ENCODE measurements around the gene PROCA1. TPM values are rescaled to one million over a fixed set of nuclear protein-coding genes. Genes with fewer than 3 reads are reported as not detected.
A peak's percentile ranks its signal among the peaks of the same experiment; 100 is the strongest.

Gene PROCA1
- total RNA-seq, 4 donors from 2014 or later = 2.6 to 3.6 TPM; not detected in 2

GRCh38 chr17:28756049-28756804, 44.5 kb upstream of the PROCA1 start:
- Histone ChIP-seq H3K4me3 (no peak overlapping the region), H3K4me1 (no peaks in the 10 kb centered on the region), H3K27me3 (no peaks in the 10 kb centered on the region), H3K9me3 (no peaks in the 10 kb centered on the region), H3K27ac (no peak overlapping the region), H3K36me3 (no peaks in the 10 kb centered on the region)
- intact Hi-C loops (cut with DNase I; ENCODE audit: low total_unique reads) = no loop called here
- DNase-seq = no peak
- TF ChIP-seq, protein P1, sequence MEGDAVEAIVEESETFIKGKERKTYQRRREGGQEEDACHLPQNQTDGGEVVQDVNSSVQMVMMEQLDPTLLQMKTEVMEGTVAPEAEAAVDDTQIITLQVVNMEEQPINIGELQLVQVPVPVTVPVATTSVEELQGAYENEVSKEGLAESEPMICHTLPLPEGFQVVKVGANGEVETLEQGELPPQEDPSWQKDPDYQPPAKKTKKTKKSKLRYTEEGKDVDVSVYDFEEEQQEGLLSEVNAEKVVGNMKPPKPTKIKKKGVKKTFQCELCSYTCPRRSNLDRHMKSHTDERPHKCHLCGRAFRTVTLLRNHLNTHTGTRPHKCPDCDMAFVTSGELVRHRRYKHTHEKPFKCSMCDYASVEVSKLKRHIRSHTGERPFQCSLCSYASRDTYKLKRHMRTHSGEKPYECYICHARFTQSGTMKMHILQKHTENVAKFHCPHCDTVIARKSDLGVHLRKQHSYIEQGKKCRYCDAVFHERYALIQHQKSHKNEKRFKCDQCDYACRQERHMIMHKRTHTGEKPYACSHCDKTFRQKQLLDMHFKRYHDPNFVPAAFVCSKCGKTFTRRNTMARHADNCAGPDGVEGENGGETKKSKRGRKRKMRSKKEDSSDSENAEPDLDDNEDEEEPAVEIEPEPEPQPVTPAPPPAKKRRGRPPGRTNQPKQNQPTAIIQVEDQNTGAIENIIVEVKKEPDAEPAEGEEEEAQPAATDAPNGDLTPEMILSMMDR (IDR thresholded peaks at IDR 0.05) = no peak
- no peak for TF ChIP-seq POLR2A (IDR thresholded peaks at IDR 0.05)

- Histone ChIP-seq H3K27ac (no peak overlapping the region), H3K4me3 (no peak overlapping the region), H3K27me3 (no peaks in the 10 kb centered on the region), H3K36me3 (no peaks in the 10 kb centered on the region), H3K4me1 (no peaks in the 10 kb centered on the region), H3K9me3 (no peaks in the 10 kb centered on the region)
- no peak for DNase-seq
- no peak for TF ChIP-seq POLR2A (IDR thresholded peaks at IDR 0.05)
- TF ChIP-seq, protein P1 (IDR thresholded peaks at IDR 0.05) = no peak
- intact Hi-C loops (cut with DNase I; ENCODE audit: low total_unique reads) = no loop called here
These were observed 43.8 kb upstream of the PROCA1 start for GRCh38 chr17:28755486-28755885.

DNA sequence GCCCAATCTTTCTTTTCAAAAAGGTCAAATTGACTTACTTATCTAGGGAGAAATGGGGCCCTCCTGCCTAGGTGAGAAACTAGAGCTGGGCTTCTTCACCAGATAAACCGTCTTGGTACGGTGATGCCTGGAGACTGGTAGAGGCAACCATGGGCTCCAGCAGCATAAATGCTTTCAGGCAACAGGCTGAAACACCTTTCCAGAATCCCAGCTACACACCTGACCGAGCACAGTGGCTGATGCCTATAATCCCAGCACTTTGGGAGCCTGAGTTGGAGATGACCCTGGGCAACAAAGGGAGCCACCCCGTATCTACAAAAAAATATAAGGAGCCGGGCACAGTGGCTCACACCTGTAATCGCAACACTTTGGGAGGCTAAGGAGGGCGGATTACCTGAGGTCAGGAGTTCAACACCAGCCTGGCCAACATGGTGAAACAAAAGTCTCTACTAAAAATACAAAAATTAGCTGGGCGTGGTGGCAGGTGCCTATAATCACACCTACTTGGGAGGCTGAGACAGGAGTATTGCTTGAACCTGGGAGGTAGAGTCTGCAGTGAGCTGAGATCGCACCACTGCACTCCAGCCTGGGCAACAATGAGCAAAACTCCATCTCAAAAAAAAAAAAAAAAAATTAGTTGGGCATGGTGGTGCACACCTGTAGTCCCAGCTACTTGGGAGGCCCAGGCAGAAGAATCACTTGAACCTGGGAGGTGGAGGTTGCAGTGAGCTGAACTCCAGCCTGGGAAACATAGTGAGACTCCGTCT, 40.1 kb upstream of the PROCA1 start:
- no peaks in the 10 kb centered on the region for H3K4me1 ChIP-seq
- H3K4me3 ChIP-seq = no peak overlapping the region
- no peak overlapping the region for H3K27ac ChIP-seq
- DNase-seq = no peak
- no peaks in the 10 kb centered on the region for H3K27me3 ChIP-seq
- intact Hi-C loops (cut with DNase I; ENCODE audit: low total_unique reads) = no loop called here
- TF ChIP-seq, protein P1 (IDR thresholded peaks at IDR 0.05) = no peak
- no peak for TF ChIP-seq POLR2A (IDR thresholded peaks at IDR 0.05)
- H3K36me3 ChIP-seq = no peaks in the 10 kb centered on the region
- H3K9me3 ChIP-seq = no peaks in the 10 kb centered on the region

GRCh38 chr17:28750178-28751047, 38.7 kb upstream of the PROCA1 start:
- intact Hi-C loops (cut with DNase I; ENCODE audit: low total_unique reads) = no loop called here
- no peak overlapping the region for H3K4me3 ChIP-seq
- no peaks in the 10 kb centered on the region for H3K36me3 ChIP-seq
- H3K27me3 ChIP-seq = no peaks in the 10 kb centered on the region
- H3K27ac ChIP-seq = peak overlapping the region; percentile 6 to 59
- no peaks in the 10 kb centered on the region for H3K9me3 ChIP-seq
- TF ChIP-seq POLR2A (IDR thresholded peaks at IDR 0.05) = no peak
- TF ChIP-seq, protein P1 (IDR thresholded peaks at IDR 0.05) = peak; percentile 97 to 100 (median 100)
- DNase-seq = peak; percentile 92 to 95
- peaks cover 0 to 9% of the 10 kb centered on the region in 2 donors for H3K4me1 ChIP-seq
